TTC549 (cell line): Measurements from ENCODE around the gene YBX3.

Source experiments
- FAIRE-seq: peaks from 2 replicates; lab custom pipeline; 2012; peaks lifted over from hg19 to GRCh38; lab: Jason Lieb, UNC

The YBX3 gene

DNA sequence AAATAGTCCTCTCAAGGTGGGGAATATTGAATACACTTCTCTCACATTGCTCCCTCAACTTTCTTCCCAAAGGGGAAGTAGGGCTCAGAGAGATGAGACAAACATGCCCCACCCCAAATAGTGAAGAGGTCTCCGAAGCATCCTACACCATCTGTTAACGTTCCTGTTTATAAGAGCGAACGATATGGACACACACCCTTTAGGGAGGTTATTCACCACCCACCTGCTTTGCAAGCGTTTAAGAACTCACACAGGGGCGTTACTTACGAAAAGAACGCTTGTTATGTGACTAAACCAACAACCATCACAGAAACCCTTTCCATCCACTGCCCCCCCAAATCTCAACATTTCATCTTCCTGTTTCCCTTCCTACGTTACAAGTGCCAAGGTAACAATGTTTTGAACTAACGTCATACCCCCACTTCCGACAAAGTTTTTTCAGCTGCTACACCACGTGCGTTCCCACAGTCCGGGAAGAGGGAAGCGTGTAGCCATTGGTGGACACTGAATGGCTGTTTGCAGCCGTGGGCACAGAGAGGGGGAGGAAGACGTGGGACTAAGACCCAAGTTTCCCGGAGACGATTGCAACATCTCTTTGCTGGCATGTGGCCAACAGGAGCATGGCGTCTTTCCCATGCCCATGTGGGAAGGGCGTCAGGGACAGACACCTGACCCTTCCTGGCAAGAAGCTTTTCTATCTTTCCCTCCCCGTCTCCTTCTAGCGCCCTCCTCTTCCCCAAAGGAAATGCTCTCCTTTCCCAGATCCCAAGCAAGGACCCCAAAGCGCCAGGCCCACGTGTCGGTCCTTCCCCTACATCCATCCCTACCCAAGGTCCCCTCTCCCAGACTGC is 1.2 kb downstream of the YBX3 start:
- no peak for FAIRE-seq

DNA sequence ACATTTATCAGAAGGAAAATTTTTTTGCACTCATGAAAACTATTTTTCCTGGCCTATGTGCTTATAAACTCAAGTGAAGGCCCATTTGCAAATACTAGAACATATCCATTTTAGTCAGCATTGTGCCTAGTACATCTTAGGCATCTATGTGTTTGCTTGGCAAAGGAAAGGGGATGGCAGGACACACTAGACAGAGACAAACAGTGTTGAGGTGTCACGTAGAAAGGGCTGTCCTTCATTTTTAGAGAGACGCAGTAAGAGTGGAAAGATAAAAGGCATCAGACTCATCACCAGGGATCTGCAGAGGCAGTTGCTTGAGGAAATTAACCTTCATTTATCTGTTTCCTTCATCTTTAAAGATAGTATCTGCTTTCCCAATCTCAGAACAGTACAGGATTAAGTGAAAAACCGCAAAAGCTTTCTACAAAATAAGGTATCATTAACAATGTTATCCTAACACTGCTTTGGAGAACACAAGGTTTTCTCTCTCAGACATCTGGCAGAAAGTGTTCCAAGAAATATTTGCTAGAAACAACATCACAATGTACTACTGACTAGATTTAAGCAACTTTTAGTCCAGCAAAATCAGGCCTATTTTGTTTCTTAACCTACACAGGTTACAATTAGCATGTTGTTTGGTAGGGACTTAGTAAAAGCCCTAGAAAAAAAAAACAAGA is 2.0 kb downstream of the YBX3 start:
- FAIRE-seq, result no peak

DNA sequence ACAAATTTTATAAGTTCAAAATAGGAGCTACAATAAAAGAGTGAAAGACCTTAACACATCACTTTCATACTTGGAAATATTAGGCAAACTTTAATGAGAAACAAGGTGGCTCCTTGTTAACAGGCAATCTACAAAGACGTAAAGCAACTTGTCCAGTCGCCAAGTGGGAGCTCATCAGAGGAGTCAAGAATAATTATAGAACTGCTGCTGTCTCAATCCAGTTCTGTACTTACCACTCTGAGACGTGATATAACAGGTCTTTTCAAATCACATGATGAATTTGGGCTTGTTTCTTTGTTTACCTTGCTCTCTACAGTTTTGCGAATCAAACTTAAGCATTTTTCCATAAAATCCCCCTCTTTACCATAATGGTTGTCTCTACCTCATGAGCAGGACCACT is 3.6 kb downstream of the YBX3 start:
- FAIRE-seq, result no peak

DNA sequence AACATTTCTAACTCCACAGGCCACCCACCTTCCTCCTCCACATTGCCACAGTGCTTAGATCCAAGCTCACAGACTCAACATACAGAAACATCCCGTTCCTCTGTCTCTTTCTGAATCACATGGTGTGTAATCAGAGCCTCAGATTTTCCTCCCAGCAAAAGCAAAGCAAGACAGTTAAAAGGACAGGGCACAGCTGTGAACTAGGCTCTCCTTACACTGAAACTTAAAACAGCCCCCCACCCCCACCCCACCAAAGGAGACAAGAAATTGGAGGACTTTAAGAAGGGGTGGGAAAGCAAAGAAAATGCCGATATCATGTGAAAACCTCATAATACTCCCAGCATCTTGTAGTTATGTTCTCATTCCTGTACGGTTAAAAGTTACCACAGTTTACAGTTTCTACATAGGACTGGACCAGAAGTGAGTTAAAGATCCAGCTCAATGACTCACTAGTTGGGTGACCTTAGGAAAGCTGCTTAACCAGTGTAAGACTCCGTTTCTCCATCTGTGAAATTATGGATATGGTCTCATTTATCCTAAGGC is 4.8 kb downstream of the YBX3 start:
- FAIRE-seq, result no peak

DNA sequence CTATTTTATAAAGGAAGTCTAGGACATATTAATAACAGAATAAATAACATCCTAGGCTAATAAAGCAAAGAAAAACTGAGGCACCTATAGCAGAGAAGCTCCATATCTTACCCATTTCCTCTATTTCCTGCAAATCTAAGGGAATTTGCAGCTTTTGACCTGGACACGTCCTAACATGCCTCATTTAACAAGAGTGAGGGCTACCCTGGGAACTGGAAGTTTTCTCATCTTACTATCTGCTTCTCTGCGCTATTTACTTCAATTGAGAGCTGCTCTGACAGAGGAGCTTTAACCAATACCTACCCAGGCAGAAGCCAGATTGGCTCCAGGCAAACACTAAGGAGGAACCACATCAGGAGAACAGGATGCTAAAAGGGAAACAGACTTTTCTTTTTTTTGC is 5.7 kb downstream of the YBX3 start:
- no peak for FAIRE-seq

DNA sequence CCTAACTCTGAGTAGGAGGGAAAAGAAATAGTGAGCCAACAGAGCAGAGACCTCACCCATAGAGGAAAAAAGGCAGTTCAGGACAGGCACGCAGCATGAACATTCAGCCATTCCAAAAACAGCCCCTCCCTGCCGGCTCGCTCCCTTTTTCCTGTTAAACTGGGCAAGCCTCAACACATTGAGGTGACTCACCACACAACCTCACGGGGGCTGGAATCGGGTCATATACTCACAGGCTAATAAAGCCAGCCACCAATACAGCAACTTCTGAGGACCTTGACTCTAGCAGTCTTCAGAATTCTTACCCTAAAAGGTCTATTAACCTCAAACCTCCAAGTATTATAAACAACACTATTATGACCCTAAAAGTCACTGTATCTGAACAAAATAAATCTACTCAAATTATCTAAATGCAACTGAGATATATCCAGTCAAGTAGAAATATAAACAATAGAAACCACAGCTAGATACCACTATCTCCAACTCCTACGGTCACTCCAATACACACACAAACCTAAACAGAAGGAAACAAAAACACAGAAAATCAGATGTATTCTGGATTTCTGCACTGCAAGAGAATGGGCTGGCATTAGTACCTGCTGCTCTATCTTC is 6.3 kb downstream of the YBX3 start:
- FAIRE-seq, result no peak

DNA sequence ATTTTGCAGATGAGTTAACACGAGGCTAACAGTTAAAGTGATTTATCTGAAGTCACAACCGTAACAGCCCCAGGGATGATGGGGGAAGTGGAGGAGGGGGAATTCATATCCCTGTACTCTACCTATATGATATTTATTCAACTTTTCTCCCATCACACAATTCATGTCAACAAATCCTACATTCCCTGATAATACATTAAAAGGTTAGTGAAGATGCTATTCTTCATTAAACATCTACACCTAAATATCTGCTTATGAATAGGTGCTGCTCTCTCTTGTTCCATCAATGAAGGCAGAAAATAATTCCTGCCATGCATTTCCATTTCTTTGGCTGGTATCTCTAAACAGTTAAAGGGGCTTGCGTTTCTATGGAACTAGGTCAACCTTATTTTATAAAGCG is 6.8 kb downstream of the YBX3 start:
- no peak for FAIRE-seq

DNA sequence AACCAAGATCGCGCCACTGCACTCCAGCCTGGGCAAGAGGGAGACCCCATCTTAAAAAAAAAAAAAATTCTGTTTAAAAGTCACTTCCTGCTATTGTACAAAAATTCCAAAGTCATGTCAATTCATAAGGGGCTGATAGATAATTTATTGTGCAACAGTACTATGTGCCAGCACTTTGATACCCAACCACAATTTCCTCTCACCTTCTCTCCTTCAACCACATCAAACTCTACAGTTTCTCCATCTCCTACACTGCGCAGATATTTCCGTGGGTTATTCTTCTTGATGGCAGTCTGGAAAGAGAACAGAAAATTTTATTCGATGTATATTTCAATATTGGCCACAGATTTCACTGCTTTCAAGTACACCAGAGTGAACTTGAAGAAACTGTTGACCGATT is 7.6 kb downstream of the YBX3 start:
- FAIRE-seq, result no peak

DNA sequence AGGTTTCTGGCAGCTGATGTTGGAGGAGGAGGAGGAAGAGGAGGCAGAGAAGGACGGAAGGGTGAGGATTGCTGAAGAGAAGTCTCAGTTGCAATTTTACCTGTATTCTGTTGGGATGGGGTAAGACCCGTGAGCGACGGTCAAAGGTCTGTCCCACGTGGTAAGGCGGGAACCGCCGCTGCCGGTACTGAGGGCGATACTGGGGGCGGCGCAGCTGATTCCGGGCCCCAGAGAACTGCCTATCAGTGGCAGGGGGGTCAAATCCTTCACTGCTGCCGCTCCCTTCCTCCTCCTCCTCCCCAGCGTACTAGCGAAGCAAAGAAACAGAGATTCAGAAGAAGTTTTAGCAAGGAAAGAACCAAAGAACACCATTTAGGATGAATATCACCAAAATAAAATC is 13.3 kb downstream of the YBX3 start:
- FAIRE-seq, result no peak

DNA sequence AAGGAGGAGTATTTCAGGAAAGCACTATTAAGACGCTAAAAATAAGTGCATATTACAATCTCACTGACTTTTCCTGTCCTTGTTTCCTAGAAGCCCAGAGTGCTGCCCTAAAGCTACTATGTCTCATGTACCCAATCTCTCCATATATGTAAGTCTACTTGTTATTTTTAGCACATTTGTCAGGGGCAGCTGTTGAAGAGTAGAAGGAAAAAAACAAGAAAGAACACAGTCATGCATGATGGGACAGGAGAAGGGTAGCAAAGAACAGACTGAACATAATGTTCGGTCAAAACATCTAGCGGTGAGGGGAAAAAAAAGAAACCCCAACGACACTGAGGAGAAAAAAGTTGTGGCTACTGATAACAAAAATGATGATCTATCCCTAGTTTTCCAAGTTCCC is 14.3 kb downstream of the YBX3 start:
- FAIRE-seq, result no peak

DNA sequence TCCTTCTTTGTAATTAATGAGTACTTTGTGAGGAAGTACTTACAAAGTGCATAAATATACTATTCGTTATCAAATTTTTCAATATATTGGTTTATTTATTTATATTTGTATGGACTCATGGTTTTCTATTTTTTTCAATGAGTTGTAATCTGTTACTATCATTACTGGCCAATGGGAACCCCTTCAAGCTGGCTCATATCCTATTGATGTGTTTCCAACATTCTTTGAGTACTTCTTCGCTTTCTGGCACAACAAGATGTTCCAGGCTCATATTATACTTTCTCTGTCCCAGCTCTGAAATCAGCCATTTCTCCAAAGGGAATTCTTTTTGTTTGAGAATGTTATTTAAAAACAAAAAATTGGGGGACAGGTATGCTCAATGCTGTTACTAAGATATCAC is 17.5 kb downstream of the YBX3 start:
- no peak for FAIRE-seq

DNA sequence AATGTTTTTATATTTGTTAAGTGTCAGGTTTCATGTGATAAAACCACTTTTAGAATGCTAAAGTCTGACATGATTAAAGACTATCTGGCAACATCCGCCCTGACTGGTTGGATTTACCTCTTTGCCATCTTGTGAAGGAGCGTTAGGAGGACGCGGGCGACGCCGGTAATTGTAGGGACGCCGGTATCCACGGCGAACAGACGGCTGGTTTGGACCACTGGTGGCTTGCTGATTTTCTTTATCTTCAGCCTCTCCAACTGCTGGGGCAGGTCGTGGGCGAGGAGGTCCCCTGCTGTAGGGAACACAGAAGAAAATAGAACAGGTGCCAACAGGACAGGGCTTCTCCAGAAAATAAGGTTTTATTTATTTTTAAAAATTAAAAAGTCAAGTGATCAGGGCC is 21.3 kb downstream of the YBX3 start:
- FAIRE-seq, result no peak

DNA sequence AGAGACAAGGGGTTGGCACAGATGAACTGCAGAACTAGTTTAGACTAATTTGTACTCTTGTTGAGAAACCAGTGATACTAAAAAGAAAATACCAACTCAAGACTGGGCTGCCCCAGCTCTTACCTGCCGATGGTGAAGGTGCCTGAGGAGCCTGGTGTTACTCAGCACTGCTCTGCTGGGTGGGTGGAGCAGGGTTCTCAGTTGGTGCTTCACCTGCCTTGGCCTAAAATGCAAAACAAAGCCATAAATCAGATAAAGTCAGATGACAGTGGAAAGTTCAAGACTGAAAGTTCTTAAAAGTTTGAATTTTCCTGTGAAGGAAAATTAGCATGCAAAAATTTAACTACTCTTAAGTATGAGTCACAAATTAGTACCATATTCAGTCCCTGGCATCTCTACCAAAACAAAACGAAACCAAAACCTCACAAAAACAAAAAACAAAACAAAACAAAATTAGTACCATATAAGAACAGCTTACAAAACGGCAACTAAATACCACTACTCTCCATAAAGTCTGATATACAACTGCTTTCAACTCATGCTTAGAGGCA is 21.9 kb downstream of the YBX3 start:
- no peak for FAIRE-seq

DNA sequence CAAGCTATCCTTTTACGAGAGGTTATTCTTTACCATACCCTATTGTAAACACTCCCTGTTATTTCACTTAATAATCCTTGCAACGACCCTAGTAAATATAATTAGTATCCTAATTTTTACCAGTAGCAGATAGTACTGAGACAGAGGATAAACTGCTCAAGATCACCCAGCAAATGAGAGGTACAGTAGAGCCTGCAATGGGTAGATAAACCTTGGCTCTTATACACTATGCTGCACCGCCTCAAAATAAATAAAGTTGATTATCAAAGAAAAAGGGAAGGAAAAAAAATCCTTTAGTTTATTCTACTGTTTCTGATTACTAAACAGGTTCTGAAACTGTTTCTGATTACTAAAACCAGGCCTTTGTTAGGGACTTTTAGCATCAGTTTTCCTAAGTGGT is 22.5 kb downstream of the YBX3 start:
- no peak for FAIRE-seq

DNA sequence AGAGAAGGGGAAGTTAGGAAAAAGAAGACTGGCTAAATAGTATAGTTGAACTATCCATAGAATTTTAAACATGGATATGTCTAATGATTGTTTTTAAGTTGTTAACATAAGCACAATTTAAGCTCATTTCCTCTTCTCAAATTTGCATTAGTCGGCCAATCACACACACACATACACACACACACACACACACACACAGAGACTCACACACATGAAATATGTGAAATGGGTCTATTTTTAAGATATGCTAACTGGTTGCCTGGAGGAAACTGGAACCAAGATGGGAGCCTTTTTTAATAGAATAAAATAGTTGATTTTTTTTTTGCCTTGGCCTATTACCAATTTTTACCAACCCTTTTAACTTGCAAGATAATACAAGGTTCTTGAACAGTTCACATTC is 25.3 kb downstream of the YBX3 start:
- FAIRE-seq, result no peak

DNA sequence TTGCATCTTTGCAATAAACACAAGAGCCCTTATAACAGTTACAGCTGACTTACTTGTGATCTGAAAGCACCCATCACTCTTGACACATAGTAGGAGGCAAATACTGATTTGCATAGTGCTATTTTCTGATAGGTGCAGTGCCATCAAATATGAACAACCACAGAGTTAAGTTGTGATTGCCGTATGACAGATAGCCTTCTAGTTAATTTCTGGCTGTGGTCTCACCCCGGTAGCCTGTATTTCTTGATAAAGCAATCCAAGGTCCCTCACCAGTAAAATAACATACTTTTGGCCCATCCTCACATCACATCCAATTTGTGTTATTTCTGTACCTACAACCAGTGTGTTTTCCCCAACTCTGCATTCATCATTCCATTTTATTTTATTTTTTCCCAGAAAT is 26.0 kb downstream of the YBX3 start:
- no peak for FAIRE-seq

DNA sequence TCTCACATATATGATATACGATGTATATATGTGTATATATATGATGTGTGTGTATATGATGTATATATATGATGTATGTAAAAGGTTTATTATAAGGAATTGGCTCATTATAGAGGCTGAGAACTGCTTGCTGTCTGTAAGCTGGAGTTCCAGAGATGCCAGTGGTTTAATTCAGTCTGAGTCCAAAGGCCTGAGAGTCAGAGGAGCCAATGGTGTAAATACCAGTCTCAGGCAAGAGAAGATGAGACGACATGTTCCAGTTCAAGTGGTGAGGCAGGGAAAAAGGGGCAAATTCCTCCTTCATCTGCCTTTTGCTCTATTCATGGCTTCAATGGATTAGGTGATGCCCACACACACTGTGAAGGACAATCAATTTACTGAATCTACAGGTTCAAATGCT is 32.2 kb downstream of the YBX3 start:
- no peak for FAIRE-seq

DNA sequence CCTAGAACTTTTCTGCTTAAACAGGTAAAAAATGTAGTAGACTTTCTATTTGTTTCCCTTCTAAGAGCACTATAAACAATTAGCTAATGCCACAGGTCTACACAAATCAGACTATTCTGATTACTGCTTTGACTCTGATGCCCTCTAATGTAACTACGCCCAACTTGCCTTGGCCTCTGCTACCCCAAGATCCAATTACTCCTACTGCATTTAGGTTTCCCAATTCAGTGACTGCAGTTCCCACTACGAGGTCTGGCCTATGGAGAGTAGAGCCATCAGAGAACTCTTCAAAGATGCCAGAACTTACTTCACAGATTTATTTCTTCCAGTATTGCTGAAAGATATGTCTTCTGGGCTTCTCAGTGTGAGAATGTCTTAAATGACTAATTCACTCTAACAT is 34.0 kb downstream of the YBX3 start:
- FAIRE-seq, result no peak

DNA sequence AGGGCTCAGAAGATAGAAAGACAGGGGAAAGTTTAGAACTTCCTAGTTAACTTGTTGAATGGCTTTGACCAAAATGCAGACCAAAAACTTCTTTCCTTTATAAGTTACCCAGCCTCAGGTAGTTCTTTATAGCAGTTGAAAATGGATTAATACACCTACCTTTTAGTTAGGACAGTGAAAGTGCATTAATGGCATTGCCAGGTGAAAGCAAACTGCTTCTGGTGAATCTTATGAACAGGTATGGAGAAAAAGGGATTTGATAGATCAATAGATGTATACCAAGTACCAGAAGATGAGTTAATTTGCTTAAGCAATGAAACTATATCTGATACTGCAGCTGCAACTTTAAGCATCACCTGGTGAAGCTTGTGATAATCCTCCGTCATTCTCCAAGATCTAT is 35.1 kb downstream of the YBX3 start:
- FAIRE-seq, result no peak

DNA sequence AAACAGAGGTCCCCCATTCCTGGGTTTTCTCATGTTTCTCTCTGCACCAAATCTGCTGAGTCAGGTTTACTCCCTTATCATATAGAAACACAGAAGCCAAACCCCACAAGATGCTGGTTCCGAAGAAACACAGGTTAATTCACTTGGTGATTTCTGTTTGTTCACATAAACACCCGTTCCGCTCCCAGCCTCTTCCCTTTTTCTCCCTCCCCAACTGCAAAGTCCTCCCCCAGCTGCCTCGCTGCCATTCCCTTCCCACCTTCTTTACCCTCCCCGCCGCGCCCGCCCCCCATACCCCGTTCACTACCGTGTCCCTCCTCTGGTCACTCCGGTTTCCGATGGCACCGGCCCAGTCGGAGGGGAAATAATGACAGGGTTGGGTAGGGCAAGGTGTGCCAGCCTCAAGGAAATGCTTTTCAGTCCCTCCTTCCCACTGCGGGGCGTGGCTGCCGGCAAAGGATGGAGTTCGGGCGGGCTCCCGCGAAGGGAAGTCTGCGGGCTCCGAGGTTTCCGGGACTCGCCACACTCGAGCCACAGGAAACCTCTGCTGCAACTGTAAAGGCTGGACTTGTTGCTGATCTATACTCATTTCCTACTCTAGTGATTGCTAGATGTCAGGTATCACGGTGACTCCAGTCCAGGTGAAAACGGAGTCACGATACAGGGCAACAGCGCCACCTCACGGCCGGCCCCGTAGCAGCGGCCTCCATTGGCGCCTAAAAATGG is 49.3 kb downstream of the YBX3 start, which contains the start of gene STYK1:
Gene STYK1, minus strand, starts transcription at position 394 of the 726 bp plus-strand sequence. CDS start 39,434 bp downstream, outside the sequence.
- no peak for FAIRE-seq

DNA sequence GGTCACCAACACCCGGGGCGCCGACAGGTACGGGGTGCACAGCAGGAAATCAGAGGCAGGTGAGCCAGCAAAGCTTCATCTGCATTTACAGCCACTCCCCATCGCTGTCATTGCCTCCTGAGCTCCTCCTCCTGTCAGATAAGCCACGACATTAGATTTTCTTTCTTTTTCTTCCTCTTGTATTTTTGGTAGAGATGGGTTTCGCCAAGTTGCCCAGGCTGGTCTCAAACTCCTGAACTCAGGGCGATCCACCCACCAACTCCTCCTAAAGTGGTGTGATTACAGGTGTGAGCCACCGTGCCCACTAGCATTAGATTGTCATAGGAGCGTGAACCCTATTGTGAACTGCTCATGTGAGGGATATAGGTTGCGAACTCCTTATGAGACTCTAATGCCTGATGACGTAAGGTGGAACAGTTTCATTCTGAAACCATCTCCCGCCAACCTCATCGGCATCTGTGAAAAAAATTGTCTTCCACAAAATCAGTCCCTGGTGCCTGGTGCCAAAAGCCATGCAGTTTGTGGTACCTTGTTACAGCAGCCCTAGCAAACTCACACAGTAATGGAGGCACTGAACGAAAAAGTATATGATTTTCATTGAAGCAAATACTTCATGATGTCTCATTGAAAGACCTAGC is 50.8 kb downstream of the YBX3 start:
- no peak for FAIRE-seq

DNA sequence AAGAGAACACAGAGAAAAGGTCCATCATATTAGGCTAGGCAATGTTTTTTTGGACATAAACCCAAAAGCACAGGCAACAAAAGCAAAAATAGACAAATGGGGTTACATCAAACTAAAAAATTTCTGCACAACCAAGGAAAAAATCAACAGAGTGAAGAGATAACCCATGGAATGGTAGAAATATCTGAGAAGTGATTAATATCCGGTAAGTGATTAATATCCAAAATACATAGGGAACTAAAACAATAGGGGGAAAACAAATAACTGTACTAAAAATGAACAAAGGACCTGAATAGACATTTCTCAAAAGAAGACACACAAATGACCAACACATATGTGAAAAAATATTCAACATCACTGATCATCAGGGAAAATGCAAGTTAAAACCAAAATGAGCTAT is 53.6 kb downstream of the YBX3 start:
- FAIRE-seq, result no peak
